B cell (primary cell): Measurements from ENCODE around the gene LUC7L. TPM values are rescaled to one million over a fixed set of nuclear protein-coding genes. Genes with fewer than 3 reads are reported as not detected.

Experiments used
- ATAC-seq: fragments of 200-7000 bp; cut with Tn5 transposase; one replicate; pipeline ENCODE4 v1.10.0; 2021; ENCODE audit warnings: low read depth, mild to moderate bottlenecking, moderate number of reproducible peaks, moderate library complexity
- CTCF ChIA-PET: fragments of 350-600 bp; sonication (Branson Sonifier 250); formaldehyde crosslinking; loops from one replicate; lab custom pipeline; 2021; ENCODE audit warnings: antibody characterized with exemption, inconsistent platforms; lab: Charles Lee
- POLR2A ChIA-PET: fragments of 350-600 bp; sonication (Branson Sonifier 250); formaldehyde crosslinking; loops from one replicate; lab custom pipeline; 2021; ENCODE audit warnings: antibody characterized with exemption; lab: Charles Lee
- DNase-seq: peaks from one replicate; pipeline ENCODE4 v3.0.0; 2013
- H2AFZ ChIP-seq: 2 replicates; pipeline ENCODE4 v1.6.1; 2012; ENCODE audit warnings: mild to moderate bottlenecking, low read depth, low read length; ENCODE audit not compliant: insufficient read depth, poor library complexity, severe bottlenecking
- H3K27ac ChIP-seq, 2 donors: 1 replicate in 1 of 2; 2 replicates in 1 of 2; pipeline ENCODE4 v1.5.1; 2012 to 2013; ENCODE audit warnings: low read length in 2 of 2, mild to moderate bottlenecking in 2 of 2, moderate library complexity in 1 of 2
- H3K27me3 ChIP-seq, 4 experiments: fragments of 200-600 bp in 1 of 4; sonication (generic) in 1 of 4; replicated peaks in 1 of 4; 1 replicate in 2 of 4; 2 replicates in 2 of 4; pipeline versions ENCODE4 v1.6.1 to v1.7.0; 2013 to 2016; ENCODE audit warnings: low read length in 3 of 4, mild to moderate bottlenecking in 2 of 4, mixed read lengths in 1 of 4, moderate library complexity in 1 of 4; ENCODE audit not compliant: insufficient read depth in 4 of 4, control insufficient read depth in 3 of 4; ENCODE audit errors: control extremely low read depth in 1 of 4
- H3K36me3 ChIP-seq, 2 experiments: replicated peaks in 1 of 2; 1 replicate in 1 of 2; 2 replicates in 1 of 2; pipeline versions ENCODE4 v1.6.1 to v1.7.1; 2013; ENCODE audit warnings: low read length in 1 of 2; ENCODE audit not compliant: insufficient read depth in 2 of 2, control insufficient read depth in 1 of 2; ENCODE audit errors: control extremely low read depth in 1 of 2, extremely low read depth in 1 of 2
- H3K4me1 ChIP-seq, 2 donors: fragments of 200-600 bp in 1 of 2; sonication (generic) in 1 of 2; 1 replicate in 1 of 2; 2 replicates in 1 of 2; pipeline versions ENCODE4 v1.5.1 to v1.6.1; 2013 to 2017; ENCODE audit warnings: low read length in 2 of 2; ENCODE audit not compliant: control insufficient read depth in 2 of 2, insufficient read depth in 2 of 2
- H3K4me2 ChIP-seq: replicated peaks from 2 replicates; pipeline ENCODE3; 2012; ENCODE audit warnings: mild to moderate bottlenecking, low read depth, low read length; ENCODE audit not compliant: poor library complexity, severe bottlenecking
- H3K4me3 ChIP-seq, 5 experiments: fragments of 200-600 bp in 1 of 5; sonication (generic) in 1 of 5; 1 replicate in 3 of 5; 2 replicates in 2 of 5; pipeline versions ENCODE4 v1.5.1 to v1.7.0; 2011 to 2016; ENCODE audit warnings: low read length in 4 of 5, mild to moderate bottlenecking in 4 of 5, low read depth in 2 of 5, control low read depth in 1 of 5, moderate library complexity in 1 of 5; ENCODE audit not compliant: insufficient read depth in 1 of 5; ENCODE audit errors: control extremely low read depth in 1 of 5, extremely low read depth in 1 of 5
- H3K79me2 ChIP-seq: fragments of 200-600 bp; sonication (generic); one replicate; pipeline ENCODE4 v1.6.0; 2016; ENCODE audit warnings: low read length; ENCODE audit not compliant: control insufficient read depth, insufficient read depth
- H3K9ac ChIP-seq: fragments of 200-600 bp; sonication (generic); 2 replicates; pipeline ENCODE4 v1.6.1; 2017; ENCODE audit warnings: mild to moderate bottlenecking, low read length, moderate library complexity
- H3K9me3 ChIP-seq, 3 donors: one replicate each; pipeline versions ENCODE4 v1.6.1 to v1.7.1; 2013; ENCODE audit warnings: low read length in 2 of 3; ENCODE audit not compliant: control insufficient read depth in 2 of 3, insufficient read depth in 1 of 3; ENCODE audit errors: control extremely low read depth in 1 of 3
- H4K20me1 ChIP-seq: 2 replicates; pipeline ENCODE4 v1.6.0; 2012; ENCODE audit warnings: mild to moderate bottlenecking, low read length; ENCODE audit not compliant: insufficient read depth, control insufficient read depth, poor library complexity, severe bottlenecking
- H3K27ac Mint-ChIP-seq: one replicate; pipeline ENCODE4 v1.8.0; 2021; ENCODE audit warnings: mixed read lengths
- H3K27me3 Mint-ChIP-seq: one replicate; pipeline ENCODE4 v1.8.0; 2021; ENCODE audit warnings: mixed read lengths
- H3K4me1 Mint-ChIP-seq: one replicate; pipeline ENCODE4 v1.8.0; 2021; ENCODE audit warnings: mixed read lengths
- H3K4me3 Mint-ChIP-seq: one replicate; pipeline ENCODE4 v1.8.0; 2021; ENCODE audit warnings: mixed read lengths
- H3K9me3 Mint-ChIP-seq: one replicate; pipeline ENCODE4 v1.8.0; 2022; ENCODE audit warnings: mixed read lengths; ENCODE audit not compliant: insufficient read depth
- CTCF ChIP-seq: fragments of 200-600 bp; IDR thresholded peaks from one replicate; pipeline ENCODE4 v1.8.0; 2022; ENCODE audit warnings: antibody characterized with exemption, mild to moderate bottlenecking
- EZH2 ChIP-seq: IDR thresholded peaks from 2 replicates; pipeline ENCODE4 v1.6.1; 2012; ENCODE audit warnings: borderline replicate concordance, low read depth, mild to moderate bottlenecking, moderate library complexity, low read length; ENCODE audit not compliant: insufficient read depth, poor library complexity, severe bottlenecking
- WGBS: methylation state at CpG from one replicate; pipeline ENCODE4 v1.1.5; 2013; ENCODE audit warnings: missing lambda C conversion rate; ENCODE audit not compliant: insufficient coverage; 5-methylcytosine and 5-hydroxymethylcytosine counted together
- intact Hi-C: fragments of 100-400 bp; cut with micrococcal nuclease; formaldehyde crosslinking; loops from one replicate; pipeline ENCODE4 v1.10.0; 2022
- polyA plus RNA-seq: library from polyadenylated mRNA; depleted of rRNA; stranded (reverse); fragments of >200 nt; gene quantifications from 2 replicates; pipeline ENCODE4 v1.2.3, GENCODE V29; 2012
- total RNA-seq, 2 donors: library from RNA; stranded (reverse); fragments of 120-200 nt in 1 of 2; gene quantifications; 1 replicate in 1 of 2; 2 replicates in 1 of 2; pipeline versions ENCODE4 v1.2.3 to v1.2.4, GENCODE V29; 2013 to 2022

LUC7L gene
- total and polyA plus RNA-seq, 2 donors (not counting 1 experiment from before 2014, with no cell fraction given) = 148 to 181 TPM

- no peaks in the 10 kb centered on the region for H3K27me3 Mint-ChIP-seq
- no peaks in the 10 kb centered on the region for H3K9me3 Mint-ChIP-seq
- Histone ChIP-seq H4K20me1 (peaks cover 52% of the 10 kb centered on the region), H3K27ac (peak overlapping the region; percentile 87 to 95), H3K4me1 (peaks cover 12 to 25% of the 10 kb centered on the region in 2 donors), H3K4me2 (peak overlapping the region; percentile 95), H3K27me3 (no peaks in the 10 kb centered on the region), H3K9ac (peak overlapping the region; percentile 88), H2AFZ (peak overlapping the region; percentile 87), H3K79me2 (peaks cover 56% of the 10 kb centered on the region), H3K9me3 (no peaks in the 10 kb centered on the region), H3K36me3 (peaks cover 11 to 37% of the 10 kb centered on the region in 2 experiments), H3K4me3 (peak overlapping the region; percentile 74 to 81 (median 79))
- intact Hi-C loops = no loop called here
- peak overlapping the region; percentile 94 for H3K4me3 Mint-ChIP-seq
- DNase-seq (no peak), ATAC-seq (no peak)
- ChIA-PET POLR2A (interaction anchor here (0.8 kb wide), 1 partner anchor 123 kb away, joined by 3 read pairs; no protein-coding TSS in a partner anchor), CTCF (interaction anchor here (0.6 to 1.7 kb wide), 5 partner anchors 9 to 164 kb away, joined by 3 to 6 read pairs (median 3); no protein-coding TSS in a partner anchor)
- H3K4me1 Mint-ChIP-seq = peaks cover 28% of the 10 kb centered on the region
- WGBS = 0% methylated on average over 3 of the region's 9 CpGs
- peak overlapping the region; percentile 87 for H3K27ac Mint-ChIP-seq
- no peak for TF ChIP-seq CTCF
- TF ChIP-seq EZH2 = no peak
These were observed 948 bp downstream of the LUC7L start for GRCh38 chr16:228151-228851.

- CTCF ChIA-PET = interaction anchor here (1.1 to 1.7 kb wide), 2 partner anchors 8 to 113 kb away, joined by 3 to 4 read pairs; no protein-coding TSS in a partner anchor
- Histone ChIP-seq H3K4me3 (no peak overlapping the region), H3K9me3 (no peaks in the 10 kb centered on the region), H4K20me1 (peaks cover 69% of the 10 kb centered on the region), H3K79me2 (peaks cover 82% of the 10 kb centered on the region), H2AFZ (no peak overlapping the region), H3K4me2 (no peak overlapping the region), H3K27me3 (no peaks in the 10 kb centered on the region), H3K27ac (no peak overlapping the region), H3K36me3 (peaks cover 7 to 59% of the 10 kb centered on the region in 2 experiments), H3K4me1 (no peaks in the 10 kb centered on the region), H3K9ac (no peak overlapping the region)
- H3K4me1 Mint-ChIP-seq = no peaks in the 10 kb centered on the region
- TF ChIP-seq EZH2 = no peak
- no peak for TF ChIP-seq CTCF
- no peaks in the 10 kb centered on the region for H3K9me3 Mint-ChIP-seq
- POLR2A ChIA-PET = no interaction called here
- ATAC-seq (no peak), DNase-seq (no peak)
- intact Hi-C loops = no loop called here
- WGBS = no CpG with 5 or more reads among the region's 4 CpGs
- no peaks in the 10 kb centered on the region for H3K27me3 Mint-ChIP-seq
- H3K4me3 Mint-ChIP-seq = no peak overlapping the region
- no peak overlapping the region for H3K27ac Mint-ChIP-seq
These were observed 9.2 kb downstream of the LUC7L start for GRCh38 chr16:220021-220420.
